ENCODE data around the gene CDH1. TPM values are rescaled to one million over a fixed set of nuclear protein-coding genes. Genes with fewer than 3 reads are reported as not detected.

CDH1 gene
- polyA plus RNA-seq, 3 donors, result 0.05 to 0.13 TPM; not detected in 1

DNA sequence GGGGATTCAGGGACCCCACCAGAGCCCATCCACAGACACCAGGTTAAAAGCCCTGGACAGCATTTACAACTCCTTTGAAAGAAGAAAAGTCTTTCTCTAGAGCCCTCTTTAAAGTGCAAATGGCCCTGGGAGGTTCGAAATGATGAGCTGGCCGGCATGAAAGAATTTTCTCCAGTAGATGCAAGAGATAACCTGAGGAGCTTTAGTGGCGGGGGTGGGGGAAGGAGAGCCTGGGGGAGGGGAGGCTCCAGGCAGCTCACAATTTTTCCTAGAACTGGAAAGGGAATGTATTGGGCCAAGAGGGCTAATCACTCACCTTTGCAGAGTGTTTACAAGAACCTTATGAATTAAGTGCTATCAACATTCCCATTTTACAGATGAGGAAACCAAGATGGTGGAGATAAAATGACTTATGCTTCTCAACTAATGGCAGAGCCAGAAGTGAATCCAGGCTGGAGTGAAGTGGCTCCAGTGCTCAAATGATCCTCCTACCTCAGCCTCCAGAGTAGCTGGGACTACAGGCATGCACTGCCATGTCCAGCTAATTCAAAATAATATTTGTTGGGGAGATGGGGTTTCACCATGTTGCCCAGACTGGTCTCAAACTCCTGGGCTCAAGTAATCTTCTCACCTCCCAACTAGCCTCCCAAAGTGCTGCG lies 4.2 kb upstream of the CDH1 start:
- Histone ChIP-seq H3K4me3 (replicated peaks in 1 of 3; ENCODE audit: low read depth in 2 of 3, low read length in 3 of 3) (no peak overlapping the region), H3K27ac (ENCODE audit: low read depth in 1 of 2, low read length in 2 of 2) (no peak overlapping the region), H3K9ac (ENCODE audit: insufficient read depth, low read length, poor library complexity, severe bottlenecking) (no peak overlapping the region), H3K27me3 (ENCODE audit: control insufficient read depth in 2 of 2, insufficient read depth in 2 of 2, low read length in 2 of 2) (peaks cover 16 to 33% of the 10 kb centered on the region in 2 donors), H3K36me3 (replicated peaks in 1 of 2; ENCODE audit: control insufficient read depth in 1 of 2, insufficient read depth in 2 of 2, low read length in 2 of 2) (no peaks in the 10 kb centered on the region), H3K9me3 (replicated peaks in 1 of 2; ENCODE audit: control insufficient read depth in 1 of 2, insufficient read depth in 1 of 2, low read length in 2 of 2) (peaks cover 0 to 3% of the 10 kb centered on the region in 2 donors), H2AFZ (ENCODE audit: insufficient read depth, low read depth, low read length, poor library complexity, severe bottlenecking) (no peak overlapping the region), H3K79me2 (ENCODE audit: insufficient read depth, low read length) (no peaks in the 10 kb centered on the region), H3K4me2 (replicated peaks; ENCODE audit: extremely low read depth, low read length, poor library complexity, severe bottlenecking) (no peak overlapping the region), H3K4me1 (ENCODE audit: control insufficient read depth in 1 of 2, insufficient read depth in 2 of 2, low read length in 2 of 2) (peaks cover 4 to 9% of the 10 kb centered on the region in 2 donors), H4K20me1 (ENCODE audit: insufficient read depth, low read length) (no peaks in the 10 kb centered on the region)
- H3K36me3 Mint-ChIP-seq, result peaks cover 5% of the 10 kb centered on the region in 2 donors
- no peak for TF ChIP-seq CTCF (IDR thresholded peaks at IDR 0.05)
- H3K4me1 Mint-ChIP-seq, result peaks cover 7% of the 10 kb centered on the region
- H3K4me3 Mint-ChIP-seq, result no peak overlapping the region
- H3K27ac Mint-ChIP-seq, result no peak overlapping the region
- intact Hi-C loops (cut with micrococcal nuclease), result no loop called here
- peaks cover 35 to 56% (median 54%) of the 10 kb centered on the region in 3 donors for H3K27me3 Mint-ChIP-seq (ENCODE audit: low read depth in 3 of 3)
- DNase-seq, result no peak
- H3K9me3 Mint-ChIP-seq, result peaks cover 0 to 10% (median 8%) of the 10 kb centered on the region in 7 donors
- WGBS (ENCODE audit: insufficient coverage), result no CpG with 5 or more reads among the region's 4 CpGs

- H3K4me1 ChIP-seq (ENCODE audit: control insufficient read depth in 1 of 2, insufficient read depth in 2 of 2, low read length in 2 of 2), result peaks cover 5 to 9% of the 10 kb centered on the region in 2 donors
- H3K27me3 ChIP-seq (ENCODE audit: control insufficient read depth in 2 of 2, insufficient read depth in 2 of 2, low read length in 2 of 2), result peaks cover 22 to 40% of the 10 kb centered on the region in 2 donors
- H3K36me3 Mint-ChIP-seq, result peaks cover 5% of the 10 kb centered on the region in 2 donors
- no peak overlapping the region for H3K4me2 ChIP-seq (replicated peaks; ENCODE audit: extremely low read depth, low read length, poor library complexity, severe bottlenecking)
- no peak overlapping the region for H3K4me3 Mint-ChIP-seq
- H3K4me1 Mint-ChIP-seq, result peaks cover 7% of the 10 kb centered on the region
- no peak overlapping the region for H3K9ac ChIP-seq (ENCODE audit: insufficient read depth, low read length, poor library complexity, severe bottlenecking)
- intact Hi-C loops (cut with micrococcal nuclease), result no loop called here
- no peak overlapping the region for H3K27ac ChIP-seq (ENCODE audit: low read depth in 1 of 2, low read length in 2 of 2)
- peaks cover 38 to 63% (median 61%) of the 10 kb centered on the region in 3 donors for H3K27me3 Mint-ChIP-seq (ENCODE audit: low read depth in 3 of 3)
- DNase-seq, result no peak
- H3K4me3 ChIP-seq (replicated peaks in 1 of 3; ENCODE audit: low read depth in 2 of 3, low read length in 3 of 3), result no peak overlapping the region
- H3K9me3 ChIP-seq (replicated peaks in 1 of 2; ENCODE audit: control insufficient read depth in 1 of 2, insufficient read depth in 1 of 2, low read length in 2 of 2), result peaks cover 0 to 9% of the 10 kb centered on the region in 2 donors
- peaks cover 0 to 10% (median 8%) of the 10 kb centered on the region in 7 donors for H3K9me3 Mint-ChIP-seq
- H3K36me3 ChIP-seq (replicated peaks in 1 of 2; ENCODE audit: control insufficient read depth in 1 of 2, insufficient read depth in 2 of 2, low read length in 2 of 2), result no peaks in the 10 kb centered on the region
- 94% methylated on average over 6 of the region's 9 CpGs for WGBS (ENCODE audit: insufficient coverage)
- no peak overlapping the region for H2AFZ ChIP-seq (ENCODE audit: insufficient read depth, low read depth, low read length, poor library complexity, severe bottlenecking)
- no peaks in the 10 kb centered on the region for H4K20me1 ChIP-seq (ENCODE audit: insufficient read depth, low read length)
- H3K27ac Mint-ChIP-seq, result no peak overlapping the region
- no peaks in the 10 kb centered on the region for H3K79me2 ChIP-seq (ENCODE audit: insufficient read depth, low read length)
- no peak for TF ChIP-seq CTCF (IDR thresholded peaks at IDR 0.05)
Observed at GRCh38 chr16:68733570-68733969, 3.5 kb upstream of the CDH1 start.
